Thyroid gland (tissue), 4 donors: Measurements from ENCODE around the gene LIMS1. TPM values are rescaled to one million over a fixed set of nuclear protein-coding genes. Genes with fewer than 3 reads are reported as not detected.
"Not testable (repeated sequence)": the region's sequence is repeated elsewhere in the genome, so short reads cannot be mapped to it uniquely, and the experiment has no call there.

Source experiments
- DNase-seq, 2 donors: peaks; one replicate each; pipeline ENCODE4 v3.0.0-alpha.2; 2019
- H3K27ac ChIP-seq, 3 donors: fragments of 200-600 bp; sonication (generic); 1 replicate in 2 of 3; 2 replicates in 1 of 3; pipeline ENCODE4 v1.5.1; 2016 to 2019; ENCODE audit warnings: mild to moderate bottlenecking in 1 of 3, moderate library complexity in 1 of 3
- H3K27me3 ChIP-seq: fragments of 200-600 bp; sonication (generic); one replicate; pipeline ENCODE4 v1.5.1; 2019
- H3K36me3 ChIP-seq, 2 donors: fragments of 200-600 bp; sonication (generic); one replicate each; pipeline ENCODE4 v1.5.1; 2016 to 2019
- H3K4me1 ChIP-seq, 2 donors: fragments of 200-600 bp; sonication (generic); one replicate each; pipeline ENCODE4 v1.5.1; 2017 to 2019
- H3K4me3 ChIP-seq, 3 donors: fragments of 200-600 bp; sonication (generic); replicated peaks in 1 of 3; 1 replicate in 2 of 3; 2 replicates in 1 of 3; pipeline ENCODE4 v1.5.1; 2016; ENCODE audit warnings: mild to moderate bottlenecking in 1 of 3
- H3K9me3 ChIP-seq: fragments of 200-600 bp; sonication (generic); one replicate; pipeline ENCODE4 v1.5.1; 2017
- POLR2A ChIP-seq, 2 donors: fragments of 450-650 bp; IDR thresholded peaks; one replicate each; pipeline ENCODE4 v1.6.1; 2017; ENCODE audit warnings: antibody characterized with exemption in 2 of 2, mild to moderate bottlenecking in 2 of 2, moderate library complexity in 1 of 2
- WGBS, 2 donors: methylation state at CpG; one replicate each; pipeline ENCODE4 v1.1.5; 2017; 5-methylcytosine and 5-hydroxymethylcytosine counted together
- intact Hi-C: fragments of 100-400 bp; cut with DNase I; formaldehyde crosslinking; loops from one replicate; pipeline ENCODE4 v1.15.1; 2023
- total RNA-seq, 4 donors: library from RNA; depleted of rRNA; stranded (reverse); fragments of >200 nt; gene quantifications; one replicate each; pipeline ENCODE4 v1.2.3, GENCODE V29; 2016
- TF ChIP-seq, protein P1 (sequence below), 6 experiments: fragments of 200-600 bp in 3 of 6; fragments of 450-650 bp in 3 of 6; sonication (generic) in 3 of 6; IDR thresholded peaks; one replicate each; pipeline ENCODE4 v1.5.1; 2016 to 2019; ENCODE audit warnings: antibody characterized with exemption in 6 of 6, mild to moderate bottlenecking in 2 of 6, inconsistent platforms in 1 of 6, moderate library complexity in 1 of 6

Gene LIMS1
- total RNA-seq, 4 donors from 2014 or later, result 73.1 to 117 (median 92.5) TPM

DNA sequence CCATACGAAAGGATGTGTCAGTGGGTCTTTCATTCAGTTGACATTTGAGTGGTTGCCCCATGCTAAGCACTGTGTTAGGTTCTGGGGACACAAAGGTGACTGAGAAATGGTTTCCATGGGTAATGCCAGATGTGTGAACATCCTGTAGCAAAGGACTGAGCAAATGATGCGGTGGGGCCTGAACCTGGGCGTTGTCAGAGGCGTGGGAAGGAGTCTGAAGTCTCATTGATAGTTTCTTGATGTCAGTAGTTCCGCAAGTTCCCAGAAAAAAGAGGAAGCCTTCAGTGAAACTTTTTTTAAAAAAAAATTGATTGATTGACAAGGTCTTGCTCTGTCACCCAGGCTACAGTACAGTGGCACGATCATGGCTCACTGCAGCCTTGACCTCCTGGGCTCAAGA is 56.9 kb downstream of the LIMS1 start:
- DNase-seq, result no peak
- Histone ChIP-seq H3K27me3 (no peaks in the 10 kb centered on the region), H3K4me3 (no peak overlapping the region), H3K9me3 (no peaks in the 10 kb centered on the region), H3K36me3 (no peaks in the 10 kb centered on the region), H3K4me1 (peaks cover 15 to 31% of the 10 kb centered on the region in 2 donors), H3K27ac (no peak overlapping the region)
- WGBS, 2 donors, result 90 to 95% methylated on average over 6 of the region's 6 CpGs
- TF ChIP-seq, protein P1, sequence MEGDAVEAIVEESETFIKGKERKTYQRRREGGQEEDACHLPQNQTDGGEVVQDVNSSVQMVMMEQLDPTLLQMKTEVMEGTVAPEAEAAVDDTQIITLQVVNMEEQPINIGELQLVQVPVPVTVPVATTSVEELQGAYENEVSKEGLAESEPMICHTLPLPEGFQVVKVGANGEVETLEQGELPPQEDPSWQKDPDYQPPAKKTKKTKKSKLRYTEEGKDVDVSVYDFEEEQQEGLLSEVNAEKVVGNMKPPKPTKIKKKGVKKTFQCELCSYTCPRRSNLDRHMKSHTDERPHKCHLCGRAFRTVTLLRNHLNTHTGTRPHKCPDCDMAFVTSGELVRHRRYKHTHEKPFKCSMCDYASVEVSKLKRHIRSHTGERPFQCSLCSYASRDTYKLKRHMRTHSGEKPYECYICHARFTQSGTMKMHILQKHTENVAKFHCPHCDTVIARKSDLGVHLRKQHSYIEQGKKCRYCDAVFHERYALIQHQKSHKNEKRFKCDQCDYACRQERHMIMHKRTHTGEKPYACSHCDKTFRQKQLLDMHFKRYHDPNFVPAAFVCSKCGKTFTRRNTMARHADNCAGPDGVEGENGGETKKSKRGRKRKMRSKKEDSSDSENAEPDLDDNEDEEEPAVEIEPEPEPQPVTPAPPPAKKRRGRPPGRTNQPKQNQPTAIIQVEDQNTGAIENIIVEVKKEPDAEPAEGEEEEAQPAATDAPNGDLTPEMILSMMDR (IDR thresholded peaks at IDR 0.05), result no peak
- no peak for TF ChIP-seq POLR2A (IDR thresholded peaks at IDR 0.05)
- intact Hi-C loops, result no loop called here

DNA sequence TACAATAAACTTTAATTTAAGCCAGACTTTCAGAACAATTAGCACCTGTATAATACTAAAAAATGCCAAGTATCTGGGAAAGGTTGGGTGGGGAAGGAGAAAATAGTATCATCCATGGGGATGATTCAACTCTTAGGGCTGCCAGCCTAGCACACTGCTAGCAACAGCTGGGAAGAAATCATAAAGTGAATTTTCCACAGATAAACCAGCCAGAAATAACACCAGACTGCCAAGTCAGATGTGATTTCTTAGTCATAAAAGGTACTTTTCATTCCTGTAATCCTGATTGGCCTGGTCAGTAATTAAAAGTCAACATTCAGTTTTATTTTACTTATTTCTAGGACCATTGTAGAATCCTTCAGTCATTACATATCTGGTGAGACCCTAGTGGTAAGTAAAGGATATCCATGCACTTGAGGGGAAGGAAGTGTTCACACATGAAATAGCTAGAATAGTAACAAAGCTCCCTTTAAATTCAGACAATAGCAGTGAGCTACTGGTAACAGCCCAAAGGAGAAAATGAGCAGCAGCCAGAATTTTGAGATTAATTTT is 59.4 kb downstream of the LIMS1 start:
- no peaks in the 10 kb centered on the region for H3K27me3 ChIP-seq
- no peak for DNase-seq
- TF ChIP-seq, protein P1 (IDR thresholded peaks at IDR 0.05), result no peak
- no peak for TF ChIP-seq POLR2A (IDR thresholded peaks at IDR 0.05)
- no peaks in the 10 kb centered on the region for H3K36me3 ChIP-seq
- peaks cover 11 to 27% of the 10 kb centered on the region in 2 donors for H3K4me1 ChIP-seq
- H3K27ac ChIP-seq, result peak overlapping the region in 2 of 3 donors; percentile 46 to 57
- no peak overlapping the region for H3K4me3 ChIP-seq
- H3K9me3 ChIP-seq, result no peaks in the 10 kb centered on the region
- intact Hi-C loops, result no loop called here

DNA sequence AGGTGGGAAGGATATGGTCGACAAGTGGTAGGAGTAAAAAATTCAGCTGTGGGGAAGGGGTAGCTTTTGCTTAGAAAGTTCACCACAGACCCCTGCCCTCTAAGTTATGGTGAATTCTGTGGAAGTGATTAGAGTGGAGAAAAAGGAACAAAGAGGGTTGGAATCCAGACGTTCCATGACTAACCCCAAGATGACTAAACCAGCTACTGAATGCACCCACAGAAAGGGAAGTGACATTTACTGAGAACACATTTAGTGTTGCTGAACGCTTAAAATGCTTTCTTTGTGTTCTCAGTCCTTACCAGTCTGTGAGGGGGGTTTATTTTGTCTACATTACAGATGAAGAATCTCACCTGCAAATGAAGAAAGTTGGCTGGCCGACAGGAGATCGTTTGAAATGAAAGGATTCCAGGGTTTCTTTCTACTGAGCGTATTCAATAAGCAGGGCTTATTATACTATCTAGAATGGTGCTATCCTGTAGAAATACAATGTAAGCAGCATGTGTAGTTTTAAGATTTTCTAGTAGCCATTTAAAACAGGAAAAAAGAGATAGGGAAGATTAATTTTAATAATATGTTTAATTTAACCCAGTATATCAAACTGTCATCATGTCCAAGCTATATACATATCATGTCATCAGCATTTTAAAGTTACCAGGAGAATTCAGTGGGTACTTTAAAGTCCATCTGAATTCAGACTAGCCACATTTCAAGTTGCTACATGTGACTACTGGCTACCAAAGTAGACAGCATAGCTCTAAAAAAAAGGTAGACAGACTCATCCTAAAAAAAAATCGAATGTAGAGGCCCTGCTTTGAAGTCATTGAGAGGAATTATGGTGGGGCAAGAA is 60.1 kb downstream of the LIMS1 start:
- Histone ChIP-seq H3K27ac (peak overlapping the region in 2 of 3 donors; percentile 46 to 57), H3K27me3 (no peaks in the 10 kb centered on the region), H3K4me1 (peaks cover 11 to 27% of the 10 kb centered on the region in 2 donors), H3K4me3 (no peak overlapping the region), H3K9me3 (no peaks in the 10 kb centered on the region), H3K36me3 (no peaks in the 10 kb centered on the region)
- 54 to 61% methylated on average over 7 of the region's 7 CpGs for WGBS, 2 donors
- no peak for DNase-seq
- TF ChIP-seq, protein P1 (IDR thresholded peaks at IDR 0.05), result no peak
- no peak for TF ChIP-seq POLR2A (IDR thresholded peaks at IDR 0.05)
- intact Hi-C loops, result no loop called here

DNA sequence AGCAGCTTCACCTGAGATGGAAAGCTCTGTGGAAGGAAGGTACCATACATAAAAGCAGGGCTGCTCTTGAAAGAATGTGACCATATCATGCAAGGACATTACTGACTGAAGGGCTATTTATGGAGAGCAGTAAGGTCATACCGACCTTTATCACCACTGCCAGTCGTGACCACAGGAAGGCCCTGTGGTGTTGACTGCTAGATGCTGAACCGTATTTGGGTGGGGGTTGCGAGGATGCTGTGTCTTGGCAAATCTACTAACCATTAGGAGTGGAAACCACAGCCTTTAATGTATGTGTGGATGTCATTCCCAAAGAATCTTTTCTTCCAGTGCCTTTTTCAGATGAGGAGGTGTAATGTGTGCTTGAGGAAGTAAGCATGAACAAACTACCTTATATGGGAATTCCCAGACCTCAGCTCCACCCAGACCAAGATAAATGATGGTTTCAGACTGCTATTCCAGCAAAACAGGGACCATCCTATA is 60.8 kb downstream of the LIMS1 start:
- no peak for DNase-seq
- no peaks in the 10 kb centered on the region for H3K27me3 ChIP-seq
- H3K27ac ChIP-seq, result peak overlapping the region in 2 of 3 donors; percentile 46 to 57
- H3K4me1 ChIP-seq, result peaks cover 11 to 27% of the 10 kb centered on the region in 2 donors
- intact Hi-C loops, result no loop called here
- H3K4me3 ChIP-seq, result no peak overlapping the region
- 83% methylated on average over 4 of the region's 4 CpGs for WGBS, 2 donors
- H3K9me3 ChIP-seq, result no peaks in the 10 kb centered on the region
- no peaks in the 10 kb centered on the region for H3K36me3 ChIP-seq
- TF ChIP-seq POLR2A (IDR thresholded peaks at IDR 0.05), result no peak
- TF ChIP-seq, protein P1 (IDR thresholded peaks at IDR 0.05), result no peak

DNA sequence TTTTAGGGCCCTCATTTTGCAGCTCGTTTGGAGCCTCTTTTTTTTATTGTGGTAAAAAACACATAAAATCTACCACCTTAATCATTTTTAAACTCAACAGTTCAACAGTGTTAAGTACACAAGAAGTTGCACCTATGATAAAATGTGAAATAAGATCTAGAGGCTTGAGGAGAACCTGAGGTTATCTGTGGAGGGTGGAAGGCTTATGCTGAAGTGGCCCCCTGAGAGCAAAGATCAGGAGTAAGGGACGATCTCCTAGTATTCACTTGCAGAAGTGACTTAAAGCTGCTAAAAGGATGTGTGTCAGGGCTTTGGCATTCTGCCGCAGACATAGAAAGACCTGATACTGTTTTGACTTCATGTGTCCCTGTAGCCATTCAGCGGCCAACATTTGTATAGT is 61.5 kb downstream of the LIMS1 start:
- DNase-seq, H3K27me3 ChIP-seq, H3K9me3 ChIP-seq, H3K27ac ChIP-seq, intact Hi-C loops, H3K36me3 ChIP-seq, H3K4me3 ChIP-seq: not testable (repeated sequence)
- H3K4me1 ChIP-seq, result peaks cover 12 to 27% of the 10 kb centered on the region in 2 donors
- WGBS, 2 donors, result 81 to 83% methylated on average over 3 to 4 of the region's 4 CpGs
